ENCODE results near the gene KDM2B.

Gene KDM2B

GRCh38 chr12:121520586-121521086, 60.2 kb downstream of the KDM2B start:
- no peak for DNase-seq (ENCODE audit: extremely low spot score)
- POLR2A ChIA-PET: interaction anchor here (0.7 kb wide), 1 partner anchor 13 kb away, joined by 5 read pairs; no protein-coding TSS in a partner anchor
- TF ChIP-seq CTCF (IDR thresholded peaks at IDR 0.05; ENCODE audit: control extremely low read depth, extremely low read depth, low read depth, missing control alignments): no peak
- CTCF ChIA-PET: interaction anchor here (0.9 kb wide), 1 partner anchor 13 kb away, joined by 3 read pairs; no protein-coding TSS in a partner anchor

- DNase-seq (ENCODE audit: extremely low spot score): no peak
- TF ChIP-seq CTCF (IDR thresholded peaks at IDR 0.05; ENCODE audit: control extremely low read depth, extremely low read depth, low read depth, missing control alignments): no peak
- POLR2A ChIA-PET: no interaction called here
- CTCF ChIA-PET: interaction anchor here (1.4 kb wide), 1 partner anchor 21 kb away, joined by 3 read pairs; no protein-coding TSS in a partner anchor
Observed at GRCh38 chr12:121520119-121520518, 60.7 kb downstream of the KDM2B start.

GRCh38 chr12:121519227-121519626, 61.6 kb downstream of the KDM2B start:
- TF ChIP-seq CTCF (IDR thresholded peaks at IDR 0.05; ENCODE audit: control extremely low read depth, extremely low read depth, low read depth, missing control alignments): no peak
- ChIA-PET CTCF (interaction anchor here (1.4 kb wide), 1 partner anchor 20 kb away, joined by 3 read pairs; no protein-coding TSS in a partner anchor), POLR2A (no interaction called here)
- DNase-seq (ENCODE audit: extremely low spot score): no peak

- TF ChIP-seq CTCF (IDR thresholded peaks at IDR 0.05; ENCODE audit: control extremely low read depth, extremely low read depth, low read depth, missing control alignments): no peak
- DNase-seq (ENCODE audit: extremely low spot score): no peak
- CTCF ChIA-PET: interaction anchor here (1.2 to 1.4 kb wide), 2 partner anchors 11 to 19 kb away, joined by 3 read pairs; no protein-coding TSS in a partner anchor
- POLR2A ChIA-PET: no interaction called here
Observed at GRCh38 chr12:121518656-121519055, 62.2 kb downstream of the KDM2B start.

- no peak for DNase-seq (ENCODE audit: extremely low spot score)
- TF ChIP-seq CTCF (IDR thresholded peaks at IDR 0.05; ENCODE audit: control extremely low read depth, extremely low read depth, low read depth, missing control alignments): no peak
- ChIA-PET POLR2A (no interaction called here), CTCF (interaction anchor here (1.7 to 2.9 kb wide), 2 partner anchors 17 to 36 kb away, joined by 5 to 9 read pairs; no protein-coding TSS in a partner anchor)
Observed at GRCh38 chr12:121516437-121517011, 64.3 kb downstream of the KDM2B start.

GRCh38 chr12:121515615-121516014, 65.2 kb downstream of the KDM2B start:
- ChIA-PET POLR2A (interaction anchor here (0.6 kb wide), 1 partner anchor 13 kb away, joined by 3 read pairs; no protein-coding TSS in a partner anchor), CTCF (interaction anchor here (2.9 kb wide), 1 partner anchor 16 kb away, joined by 9 read pairs; no protein-coding TSS in a partner anchor)
- no peak for TF ChIP-seq CTCF (IDR thresholded peaks at IDR 0.05; ENCODE audit: control extremely low read depth, extremely low read depth, low read depth, missing control alignments)
- DNase-seq (ENCODE audit: extremely low spot score): no peak

All from GM10248 (cell line).